Measurements from ENCODE around the gene SIRT2. TPM values are rescaled to one million over a fixed set of nuclear protein-coding genes. Genes with fewer than 3 reads are reported as not detected.

The SIRT2 gene
- total RNA-seq, 4 donors from 2014 or later: 45.7 to 103 (median 64.9) TPM

DNA sequence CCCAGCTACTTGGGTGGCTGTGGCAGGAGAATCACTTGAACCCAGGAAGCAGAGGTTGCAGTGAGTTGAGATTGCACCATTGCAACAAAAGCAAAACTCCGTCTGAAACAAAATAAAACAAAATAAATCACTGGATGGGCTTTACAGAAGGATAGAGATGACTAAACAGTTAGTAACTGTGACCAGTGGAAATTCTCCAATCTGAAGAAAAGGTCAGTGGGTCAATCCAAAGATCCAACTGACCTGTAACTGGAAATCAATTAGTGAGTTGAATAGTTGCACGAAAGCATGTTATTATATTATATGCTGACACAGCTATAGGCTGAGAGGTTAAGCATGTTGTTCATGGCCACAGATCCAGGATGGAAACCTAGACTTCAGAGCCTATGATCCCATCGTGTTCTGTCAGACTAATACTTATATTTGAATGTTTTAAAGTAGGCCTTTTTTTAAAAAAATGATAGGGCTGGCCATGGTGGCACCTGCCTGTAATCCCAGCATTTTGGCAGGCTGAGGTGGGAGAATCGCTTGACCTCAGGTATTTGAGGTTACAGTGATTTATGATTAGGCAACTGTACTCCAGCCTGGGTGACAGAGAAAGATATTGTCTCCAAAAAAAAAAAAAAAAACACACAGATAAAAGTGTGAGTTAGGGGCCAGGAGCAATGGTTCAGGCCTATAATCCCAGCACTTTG lies 69.2 kb downstream of the SIRT2 start:
- TF ChIP-seq CTCF (IDR thresholded peaks at IDR 0.05; ENCODE audit: low read depth): no peak

Other genes with a start within 250 kb of the SIRT2 start
- gene CAPN12, start 155.1 kb downstream of the SIRT2 start, total RNA-seq: 1 to 10 TPM in 1 of 4 donors, under 1 TPM in 2, not detected in 1; 0.57 to 1.8 (median 0.68) TPM
- not detected for gene LGALS7, start 126.1 kb downstream of the SIRT2 start, total RNA-seq
- not detected for gene LGALS7B, start 110.4 kb downstream of the SIRT2 start, total RNA-seq
- gene LGALS4, start 86.7 kb downstream of the SIRT2 start, total RNA-seq: 1 to 10 TPM in 3 of 4 donors, not detected in 1; 1.9 to 4.5 (median 4.4) TPM
- gene ECH1, start 67.8 kb downstream of the SIRT2 start, total RNA-seq: 100 to 1,000 TPM; 103 to 333 (median 136) TPM
- gene HNRNPL, start 49.6 kb downstream of the SIRT2 start, total RNA-seq: 100 to 1,000 TPM; 109 to 161 (median 141) TPM
- gene RINL, start 21.3 kb downstream of the SIRT2 start, total RNA-seq: 10 to 100 TPM in 1 of 4 donors, 1 to 10 TPM in 3; 3.6 to 11.0 (median 4.6) TPM
- gene NFKBIB, start 351 bp upstream of the SIRT2 start, total RNA-seq: 10 to 100 TPM in 3 of 4 donors, 1 to 10 TPM in 1; 6.5 to 24.3 (median 16.5) TPM
- gene CCER2, start 12.6 kb upstream of the SIRT2 start, total RNA-seq: 1 to 10 TPM in 1 of 4 donors, not detected in 3; 4.1 TPM
- gene SARS2, start 31.1 kb upstream of the SIRT2 start, total RNA-seq: 10 to 100 TPM in 2 of 4 donors, 1 to 10 TPM in 2; 3.7 to 18.8 (median 10.0) TPM
- gene MRPS12, start 31.3 kb upstream of the SIRT2 start, total RNA-seq: 10 to 100 TPM; 10.1 to 26.0 (median 23.0) TPM
- 10 to 100 TPM; 12.6 to 88.7 (median 53.1) TPM for gene FBXO17, start 76.1 kb upstream of the SIRT2 start, total RNA-seq
- gene FBXO27, start 132.9 kb upstream of the SIRT2 start, total RNA-seq: 10 to 100 TPM in 2 of 4 donors, 1 to 10 TPM in 2; 5.4 to 20.5 (median 8.7) TPM
- gene ACP7, start 184.8 kb upstream of the SIRT2 start, total RNA-seq: not detected
- gene PAK4, start 226.2 kb upstream of the SIRT2 start, total RNA-seq: 1 to 10 TPM; 4.0 to 4.8 (median 4.6) TPM

All from subcutaneous adipose tissue (tissue), 4 donors.